NB4 (cell line): ENCODE data around the gene AGFG1.
"Not testable (repeated sequence)": the region's sequence is repeated elsewhere in the genome, so short reads cannot be mapped to it uniquely, and the experiment has no call there.

ENCODE experiments used
- DNase-seq: peaks from one replicate; pipeline ENCODE4 v3.0.0; 2010; ENCODE audit warnings: low read depth
- H3K4me3 ChIP-seq: one replicate; pipeline ENCODE4 v1.5.1; 2011; ENCODE audit warnings: mild to moderate bottlenecking, low read depth, low read length, moderate library complexity
- MAX ChIP-seq: IDR thresholded peaks from 2 replicates; pipeline ENCODE4 v1.6.1; 2011; ENCODE audit warnings: low read depth, low read length
- MYC ChIP-seq: IDR thresholded peaks from 2 replicates; pipeline ENCODE4 v1.6.1; 2011; ENCODE audit warnings: low read depth, low read length
- POLR2A ChIP-seq: IDR thresholded peaks from 2 replicates; pipeline ENCODE4 v1.6.1; 2011; ENCODE audit warnings: mild to moderate bottlenecking; ENCODE audit not compliant: insufficient read length; ENCODE audit errors: extremely low read depth
- TF ChIP-seq, protein P1 (sequence below): IDR thresholded peaks from one replicate; pipeline ENCODE4 v1.5.1; 2012; ENCODE audit warnings: low read depth, low read length

Gene AGFG1

GRCh38 chr2:227592694-227593387 is 120.9 kb downstream of the AGFG1 start:
- no peak for DNase-seq
- no peak overlapping the region for H3K4me3 ChIP-seq
- TF ChIP-seq POLR2A = no peak
- no peak for TF ChIP-seq MAX
- no peak for TF ChIP-seq MYC
- TF ChIP-seq, protein P1, sequence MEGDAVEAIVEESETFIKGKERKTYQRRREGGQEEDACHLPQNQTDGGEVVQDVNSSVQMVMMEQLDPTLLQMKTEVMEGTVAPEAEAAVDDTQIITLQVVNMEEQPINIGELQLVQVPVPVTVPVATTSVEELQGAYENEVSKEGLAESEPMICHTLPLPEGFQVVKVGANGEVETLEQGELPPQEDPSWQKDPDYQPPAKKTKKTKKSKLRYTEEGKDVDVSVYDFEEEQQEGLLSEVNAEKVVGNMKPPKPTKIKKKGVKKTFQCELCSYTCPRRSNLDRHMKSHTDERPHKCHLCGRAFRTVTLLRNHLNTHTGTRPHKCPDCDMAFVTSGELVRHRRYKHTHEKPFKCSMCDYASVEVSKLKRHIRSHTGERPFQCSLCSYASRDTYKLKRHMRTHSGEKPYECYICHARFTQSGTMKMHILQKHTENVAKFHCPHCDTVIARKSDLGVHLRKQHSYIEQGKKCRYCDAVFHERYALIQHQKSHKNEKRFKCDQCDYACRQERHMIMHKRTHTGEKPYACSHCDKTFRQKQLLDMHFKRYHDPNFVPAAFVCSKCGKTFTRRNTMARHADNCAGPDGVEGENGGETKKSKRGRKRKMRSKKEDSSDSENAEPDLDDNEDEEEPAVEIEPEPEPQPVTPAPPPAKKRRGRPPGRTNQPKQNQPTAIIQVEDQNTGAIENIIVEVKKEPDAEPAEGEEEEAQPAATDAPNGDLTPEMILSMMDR = no peak

DNA sequence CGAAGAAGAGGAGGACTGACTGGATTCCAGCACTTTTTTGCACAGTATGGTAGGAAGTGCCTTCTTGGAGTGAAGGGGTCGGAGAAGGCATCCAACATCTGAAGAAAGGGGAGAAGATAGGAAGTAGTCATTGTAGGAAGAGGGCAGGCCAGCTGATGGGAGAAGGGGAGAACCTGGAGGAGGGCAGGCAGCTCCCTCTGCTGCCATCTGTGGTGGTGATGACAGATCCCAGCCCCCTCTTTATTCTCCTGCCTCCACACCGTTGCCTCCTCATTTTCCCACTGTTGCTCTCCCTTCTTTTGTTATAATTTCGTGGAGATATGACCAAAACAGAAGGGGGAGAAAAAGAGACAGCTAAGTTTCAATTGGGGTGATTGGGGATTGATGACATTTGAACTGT is 123.8 kb downstream of the AGFG1 start:
- no peak overlapping the region for H3K4me3 ChIP-seq
- TF ChIP-seq POLR2A (no peak), MYC (no peak), MAX (no peak)
- TF ChIP-seq, protein P1 = no peak
- DNase-seq = no peak

GRCh38 chr2:227597036-227597435 is 125.1 kb downstream of the AGFG1 start:
- no peak for TF ChIP-seq MAX
- TF ChIP-seq POLR2A = no peak
- TF ChIP-seq MYC = no peak
- TF ChIP-seq, protein P1 = no peak
- DNase-seq = no peak
- H3K4me3 ChIP-seq = no peak overlapping the region

GRCh38 chr2:227597998-227598397 is 126.0 kb downstream of the AGFG1 start:
- TF ChIP-seq POLR2A (no peak), MYC (no peak), MAX (no peak)
- TF ChIP-seq, protein P1 = no peak
- no peak for DNase-seq
- no peak overlapping the region for H3K4me3 ChIP-seq

GRCh38 chr2:227598835-227599503 is 127.0 kb downstream of the AGFG1 start, which contains the start of gene SCYGR2:
Gene SCYGR2, plus strand, starts transcription at chr2:227598893. Its CDS starts 0 bp downstream, at chr2:227598893.
- H3K4me3 ChIP-seq, DNase-seq: not testable (repeated sequence)

DNA sequence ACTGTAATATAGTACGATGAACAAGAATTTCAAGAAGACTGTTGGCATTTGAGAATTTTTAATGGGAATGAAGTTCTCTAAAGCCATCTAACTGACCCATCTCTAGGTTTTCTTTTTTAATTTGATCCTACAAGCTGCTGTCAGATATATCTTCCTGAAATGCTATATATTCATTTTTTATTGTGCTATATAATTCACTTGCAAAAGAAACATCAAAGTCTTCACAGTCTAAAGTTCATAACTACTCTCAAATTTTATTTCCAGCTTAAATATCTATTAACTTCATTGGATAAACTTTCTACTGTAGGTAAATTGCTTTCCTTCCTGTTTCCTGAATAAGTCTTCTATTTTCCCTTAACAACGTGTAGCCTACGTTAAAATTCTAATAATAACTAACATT is 130.4 kb downstream of the AGFG1 start:
- TF ChIP-seq, protein P1 = no peak
- no peak for TF ChIP-seq MYC
- no peak for TF ChIP-seq MAX
- TF ChIP-seq POLR2A = no peak
- DNase-seq = no peak
- no peak overlapping the region for H3K4me3 ChIP-seq
